GM06990 (cell line): ENCODE results near the gene MSMB.

ENCODE experiments used
- DNase-seq: peaks from one replicate; pipeline ENCODE4 v3.0.0-alpha.2; 2011; ENCODE audit not compliant: insufficient read length; ENCODE audit errors: extremely low read depth
- H3K27me3 ChIP-seq: replicated peaks from 2 replicates; pipeline ENCODE4 v1.6.0; 2011; ENCODE audit warnings: low read length; ENCODE audit not compliant: control insufficient read depth, insufficient read depth
- H3K36me3 ChIP-seq: 2 replicates; pipeline ENCODE4 v1.5.1; 2011; ENCODE audit warnings: low read length; ENCODE audit not compliant: control insufficient read depth, insufficient read depth
- H3K4me3 ChIP-seq: replicated peaks from 2 replicates; pipeline ENCODE4 v1.5.1; 2011; ENCODE audit warnings: low read depth, mild to moderate bottlenecking, control low read depth, low read length
- TF ChIP-seq, protein P1 (sequence below): IDR thresholded peaks from 2 replicates; pipeline ENCODE4 v1.5.1; 2011; ENCODE audit warnings: low read length, control low read depth, mild to moderate bottlenecking, inconsistent platforms; ENCODE audit not compliant: insufficient read depth, poor library complexity, severe bottlenecking

Gene MSMB

DNA sequence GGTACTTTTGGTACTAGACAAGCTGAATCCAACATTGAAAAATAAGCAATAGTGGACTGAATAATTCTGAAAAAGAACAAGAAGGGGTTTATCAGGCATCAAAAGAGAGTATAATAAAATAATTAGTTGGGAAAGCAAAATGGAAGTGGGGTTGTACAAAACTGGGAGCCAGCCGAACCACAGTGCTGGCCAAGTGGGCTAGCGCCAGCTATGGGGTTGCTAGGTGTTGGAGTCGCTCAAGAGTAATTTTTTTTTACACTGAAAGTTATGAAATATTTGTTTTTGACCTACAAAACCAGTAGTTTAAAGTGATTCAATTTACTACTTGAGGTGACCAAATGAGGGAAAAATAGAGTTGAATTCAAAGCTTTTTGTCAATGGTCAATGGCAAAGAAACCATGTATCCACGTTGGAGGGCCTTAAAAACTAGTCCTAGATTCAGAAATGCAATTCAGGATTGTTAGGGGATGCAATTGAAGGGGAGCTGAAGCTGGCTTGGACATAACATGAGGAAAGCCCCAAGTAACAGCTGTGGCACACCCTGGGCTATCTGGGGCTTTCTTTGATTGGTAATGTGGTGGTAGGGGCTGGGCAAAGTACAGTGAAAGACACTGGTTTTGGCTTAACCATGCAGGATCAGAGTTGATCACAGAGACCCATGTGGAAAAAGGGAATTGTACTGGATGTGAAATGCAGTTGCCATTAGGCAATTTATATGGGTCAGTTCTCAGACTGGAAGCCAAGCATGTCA lies 28.3 kb upstream of the MSMB start:
- no peaks in the 10 kb centered on the region for H3K36me3 ChIP-seq
- H3K4me3 ChIP-seq, result no peak overlapping the region
- TF ChIP-seq, protein P1, sequence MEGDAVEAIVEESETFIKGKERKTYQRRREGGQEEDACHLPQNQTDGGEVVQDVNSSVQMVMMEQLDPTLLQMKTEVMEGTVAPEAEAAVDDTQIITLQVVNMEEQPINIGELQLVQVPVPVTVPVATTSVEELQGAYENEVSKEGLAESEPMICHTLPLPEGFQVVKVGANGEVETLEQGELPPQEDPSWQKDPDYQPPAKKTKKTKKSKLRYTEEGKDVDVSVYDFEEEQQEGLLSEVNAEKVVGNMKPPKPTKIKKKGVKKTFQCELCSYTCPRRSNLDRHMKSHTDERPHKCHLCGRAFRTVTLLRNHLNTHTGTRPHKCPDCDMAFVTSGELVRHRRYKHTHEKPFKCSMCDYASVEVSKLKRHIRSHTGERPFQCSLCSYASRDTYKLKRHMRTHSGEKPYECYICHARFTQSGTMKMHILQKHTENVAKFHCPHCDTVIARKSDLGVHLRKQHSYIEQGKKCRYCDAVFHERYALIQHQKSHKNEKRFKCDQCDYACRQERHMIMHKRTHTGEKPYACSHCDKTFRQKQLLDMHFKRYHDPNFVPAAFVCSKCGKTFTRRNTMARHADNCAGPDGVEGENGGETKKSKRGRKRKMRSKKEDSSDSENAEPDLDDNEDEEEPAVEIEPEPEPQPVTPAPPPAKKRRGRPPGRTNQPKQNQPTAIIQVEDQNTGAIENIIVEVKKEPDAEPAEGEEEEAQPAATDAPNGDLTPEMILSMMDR, result no peak
- no peak for DNase-seq
- H3K27me3 ChIP-seq, result no peaks in the 10 kb centered on the region; the same call in 1 of the 2 replicates

DNA sequence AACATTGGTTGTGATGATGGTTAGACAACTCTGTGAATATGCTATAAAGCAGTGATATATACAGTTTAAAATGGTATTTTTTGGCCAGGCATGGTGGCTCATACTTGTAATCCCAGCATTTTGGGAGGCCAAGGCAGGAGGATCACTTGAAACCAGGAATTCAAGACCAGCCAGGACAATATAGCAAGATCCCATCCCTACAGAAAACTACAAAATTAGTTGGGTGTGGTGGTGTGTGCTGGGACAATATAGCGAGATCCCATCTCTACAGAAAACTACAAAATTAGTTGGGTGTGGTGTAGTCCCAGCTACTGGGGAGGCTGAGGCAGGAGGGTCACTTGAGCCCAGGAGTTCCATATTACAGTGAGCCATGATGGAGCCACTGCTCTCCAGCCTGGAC lies 27.5 kb upstream of the MSMB start:
- Histone ChIP-seq H3K27me3 (no peaks in the 10 kb centered on the region; the same call in 1 of the 2 replicates), H3K36me3 (no peaks in the 10 kb centered on the region), H3K4me3 (no peak overlapping the region)
- DNase-seq, result no peak
- TF ChIP-seq, protein P1, result no peak

DNA sequence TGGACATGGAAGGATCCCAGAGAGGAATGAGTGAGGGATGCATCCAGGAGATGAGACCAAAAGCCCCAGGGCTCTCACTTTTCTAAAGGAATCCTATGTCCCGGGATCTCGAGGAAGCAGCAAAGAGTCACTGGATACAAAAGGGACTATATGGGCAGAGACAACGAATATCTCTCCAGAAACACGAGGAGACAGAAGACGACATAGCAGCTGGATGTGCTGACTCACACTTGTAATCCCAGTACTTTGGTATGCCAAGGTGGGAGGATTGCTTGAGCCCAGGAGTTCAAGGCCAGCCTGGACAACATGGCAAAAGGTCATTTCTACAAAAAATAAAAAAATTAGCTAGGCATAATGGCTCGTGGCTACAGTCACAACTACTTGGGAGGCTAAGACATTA lies 24.7 kb upstream of the MSMB start:
- no peak overlapping the region for H3K4me3 ChIP-seq
- TF ChIP-seq, protein P1, result no peak
- H3K27me3 ChIP-seq, result no peaks in the 10 kb centered on the region; the same call in 1 of the 2 replicates
- no peaks in the 10 kb centered on the region for H3K36me3 ChIP-seq
- no peak for DNase-seq

DNA sequence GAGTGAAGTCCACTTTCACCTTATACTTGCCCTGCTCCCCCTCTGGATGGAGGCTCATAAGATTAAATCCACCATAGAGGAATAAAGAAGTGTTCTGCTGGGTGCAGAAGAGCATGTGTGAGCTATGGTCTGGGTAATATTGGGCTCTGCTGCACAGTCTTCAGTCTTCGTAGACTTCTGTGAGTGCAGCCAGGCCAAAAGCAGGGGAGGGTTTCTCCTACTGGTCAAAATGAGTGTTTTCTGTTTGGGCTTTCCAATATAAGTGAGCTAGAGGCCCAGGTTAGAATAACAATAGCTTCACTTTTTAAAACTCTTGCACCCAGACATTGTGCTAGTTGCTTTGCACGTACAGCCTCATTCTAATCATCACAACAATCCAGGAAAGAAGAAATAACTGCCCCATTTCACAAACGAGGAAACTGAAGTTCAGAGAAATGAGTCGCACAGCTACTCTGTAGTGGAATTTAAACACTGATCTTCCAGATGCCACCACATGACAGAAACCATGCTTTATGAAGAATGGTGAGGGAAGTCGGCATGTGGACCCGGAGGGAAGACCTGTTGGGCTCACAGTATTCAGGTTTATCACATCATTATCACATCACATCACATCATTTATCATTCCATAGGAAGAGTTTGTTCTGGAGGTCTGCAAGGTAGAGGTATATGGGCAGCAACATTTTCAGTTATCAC lies 23.8 kb upstream of the MSMB start:
- no peak overlapping the region for H3K4me3 ChIP-seq
- no peaks in the 10 kb centered on the region; the same call in 1 of the 2 replicates for H3K27me3 ChIP-seq
- TF ChIP-seq, protein P1, result no peak
- no peak for DNase-seq
- H3K36me3 ChIP-seq, result no peaks in the 10 kb centered on the region

GRCh38 chr10:46068905-46069304 lies 22.8 kb upstream of the MSMB start:
- Histone ChIP-seq H3K4me3 (no peak overlapping the region), H3K27me3 (no peaks in the 10 kb centered on the region), H3K36me3 (no peaks in the 10 kb centered on the region)
- DNase-seq, result no peak
- TF ChIP-seq, protein P1, result no peak
